ENCODE results near the gene SRPK1. TPM values are rescaled to one million over a fixed set of nuclear protein-coding genes. Genes with fewer than 3 reads are reported as not detected.
A peak's percentile ranks its signal among the peaks of the same experiment; 100 is the strongest.

SRPK1 gene
- total and polyA plus RNA-seq, 2 of the 13 experiments (the other 11 are each of a cell fraction or from before 2014, with no cell fraction given): 56.4 to 142 TPM

DNA sequence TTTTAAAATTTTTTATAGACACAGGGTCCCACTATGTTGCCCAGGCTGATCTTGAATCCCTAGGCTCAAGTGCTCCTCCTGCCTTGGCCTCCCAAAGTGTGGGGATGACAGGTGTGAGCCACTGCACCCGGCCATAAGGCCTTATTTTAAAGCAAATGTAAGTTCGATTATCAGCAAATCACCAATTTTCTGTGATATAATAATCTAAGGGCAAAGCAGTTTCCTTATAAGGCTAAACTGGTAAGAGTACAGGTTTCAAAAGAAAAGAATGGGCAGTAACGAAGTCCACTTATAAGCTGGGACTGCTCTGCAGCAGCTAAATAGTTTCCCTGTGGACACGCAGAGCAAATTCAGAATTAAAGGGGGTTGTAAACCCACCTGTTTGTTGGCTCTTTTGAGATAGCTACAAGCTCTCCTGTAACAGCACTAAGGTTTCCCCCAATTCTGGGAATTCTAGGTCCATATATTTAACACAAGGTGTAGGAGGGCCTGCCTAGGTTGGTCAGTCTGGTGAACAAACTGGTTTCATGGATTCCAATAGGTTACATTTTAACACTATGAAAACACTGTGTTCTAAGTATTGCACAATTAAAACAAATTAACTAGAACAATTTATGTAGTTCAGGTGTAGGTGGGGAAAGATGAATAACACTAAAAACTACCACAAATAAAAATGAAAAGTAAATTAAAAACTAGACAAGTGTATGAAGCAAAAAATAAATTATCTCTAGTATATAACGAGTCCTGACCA lies 89.5 kb downstream of the SRPK1 start (continued):
- TF ChIP-seq MIXL1 (CRISPR knock-in tag; IDR thresholded peaks at IDR 0.05) (peak; percentile 62; the same call in 1 of the 2 replicates), EP300 (IDR thresholded peaks at IDR 0.05; ENCODE audit: low read depth in 2 of 2, low read length in 2 of 2) (no peak), EP300 (CRISPR knock-in tag; IDR thresholded peaks at IDR 0.05; ENCODE audit: borderline replicate concordance) (no peak), CEBPB (IDR thresholded peaks at IDR 0.05; ENCODE audit: borderline replicate concordance, low read depth, low read length) (peak; percentile 90), ZNF256 (CRISPR knock-in tag; conservative IDR thresholded peaks at IDR 0.05) (0 out of 2 replicates have a peak, but pooled peaks have one; percentile 65), ZNF670 (CRISPR knock-in tag; IDR thresholded peaks at IDR 0.05; ENCODE audit: borderline replicate concordance) (no peak), MZF1 (CRISPR knock-in tag; IDR thresholded peaks at IDR 0.05; ENCODE audit: borderline replicate concordance) (no peak), MED1 (CRISPR knock-in tag; IDR thresholded peaks at IDR 0.05) (0 out of 2 replicates have a peak, but pooled peaks have one; percentile 13), SRF (IDR thresholded peaks at IDR 0.05; ENCODE audit: low read depth, low read length) (peak; percentile 62; the same call in 1 of the 2 replicates), POLR2AphosphoS2 (IDR thresholded peaks at IDR 0.05; ENCODE audit: low read depth, low read length) (peak; percentile 76; the same call in 1 of the 2 replicates), TEAD3 (CRISPR knock-in tag; optimal IDR thresholded peaks at IDR 0.05; ENCODE audit: borderline replicate concordance) (peak; percentile 24)

DNA sequence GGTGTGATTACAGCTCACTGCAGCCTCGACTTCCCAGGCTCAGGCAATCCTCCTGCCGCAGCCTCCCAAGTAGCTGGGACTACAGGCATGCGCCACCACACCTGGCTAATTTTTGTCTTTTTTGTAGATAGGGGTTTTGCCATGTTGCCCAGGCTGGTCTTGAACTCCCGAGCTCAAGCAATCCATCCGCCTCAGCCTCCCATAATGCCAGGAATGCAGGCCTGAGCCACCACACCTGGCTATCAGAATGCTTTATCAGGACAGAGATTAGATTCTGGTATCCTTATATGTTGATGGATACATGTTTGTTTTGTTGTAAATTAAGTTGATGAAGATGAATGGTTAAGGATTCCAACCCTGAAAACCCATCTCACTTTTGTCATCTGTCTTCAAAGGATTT lies 91.6 kb downstream of the SRPK1 start:
- no peaks in the 10 kb centered on the region for H3K79me2 ChIP-seq (ENCODE audit: insufficient read depth, low read length)
- H3K9me3 ChIP-seq (ENCODE audit: low read length): no peaks in the 10 kb centered on the region
- H3K4me1 ChIP-seq (ENCODE audit: insufficient read depth, low read length): peaks cover 16% of the 10 kb centered on the region
- no peaks in the 10 kb centered on the region for H3K27me3 ChIP-seq (ENCODE audit: control insufficient read depth in 1 of 2, insufficient read depth in 2 of 2, low read length in 2 of 2)
- WGBS (ENCODE audit: low lambda C conversion rate): 77% methylated on average over 5 of the region's 5 CpGs
- no peak for ATAC-seq
- no peak overlapping the region for H3K4me3 ChIP-seq (replicated peaks in 1 of 3; ENCODE audit: insufficient read depth in 1 of 3, low read depth in 2 of 3, low read length in 3 of 3)
- in situ Hi-C loops (cut with HindIII; ENCODE audit: extremely low pct_ligation_motif_present, low pct_unique_long_range_greater_than_20kb): no loop called here
- no peak overlapping the region for H3K4me2 ChIP-seq (ENCODE audit: low read depth, low read length)
- ChIA-PET POLR2A (no interaction called here), CTCF (ENCODE audit: low intra/inter-chr PET ratio, low total read pairs) (no interaction called here)
- no peak overlapping the region for H3K27ac ChIP-seq (ENCODE audit: extremely low read length, insufficient read depth, low read length)
- H3K9ac ChIP-seq (ENCODE audit: insufficient read depth, low read depth, low read length): no peak overlapping the region
- no TSS peak for BruUV-seq (replicated peaks)
- no peaks in the 10 kb centered on the region for H4K20me1 ChIP-seq (ENCODE audit: insufficient read depth, low read length)
- DNase-seq (ENCODE audit: low spot score): no peak
- H3K36me3 ChIP-seq (replicated peaks in 1 of 2; ENCODE audit: control insufficient read depth in 1 of 2, insufficient read depth in 2 of 2, low read length in 2 of 2): peaks cover 0 to 11% of the 10 kb centered on the region in 2 experiments; a peak in 1 of 5 replicates
- intact Hi-C loops (cut with micrococcal nuclease; ENCODE audit: unreplicated experiment): no loop called here
- no peak for FAIRE-seq
- H2AFZ ChIP-seq (ENCODE audit: low read length): no peak overlapping the region
- no peak for TF ChIP-seq ZNF777 (CRISPR knock-in tag; IDR thresholded peaks at IDR 0.05)
- TF ChIP-seq HCFC1 (IDR thresholded peaks at IDR 0.05; ENCODE audit: low read depth, low read length): no peak
- TF ChIP-seq, protein P1, sequence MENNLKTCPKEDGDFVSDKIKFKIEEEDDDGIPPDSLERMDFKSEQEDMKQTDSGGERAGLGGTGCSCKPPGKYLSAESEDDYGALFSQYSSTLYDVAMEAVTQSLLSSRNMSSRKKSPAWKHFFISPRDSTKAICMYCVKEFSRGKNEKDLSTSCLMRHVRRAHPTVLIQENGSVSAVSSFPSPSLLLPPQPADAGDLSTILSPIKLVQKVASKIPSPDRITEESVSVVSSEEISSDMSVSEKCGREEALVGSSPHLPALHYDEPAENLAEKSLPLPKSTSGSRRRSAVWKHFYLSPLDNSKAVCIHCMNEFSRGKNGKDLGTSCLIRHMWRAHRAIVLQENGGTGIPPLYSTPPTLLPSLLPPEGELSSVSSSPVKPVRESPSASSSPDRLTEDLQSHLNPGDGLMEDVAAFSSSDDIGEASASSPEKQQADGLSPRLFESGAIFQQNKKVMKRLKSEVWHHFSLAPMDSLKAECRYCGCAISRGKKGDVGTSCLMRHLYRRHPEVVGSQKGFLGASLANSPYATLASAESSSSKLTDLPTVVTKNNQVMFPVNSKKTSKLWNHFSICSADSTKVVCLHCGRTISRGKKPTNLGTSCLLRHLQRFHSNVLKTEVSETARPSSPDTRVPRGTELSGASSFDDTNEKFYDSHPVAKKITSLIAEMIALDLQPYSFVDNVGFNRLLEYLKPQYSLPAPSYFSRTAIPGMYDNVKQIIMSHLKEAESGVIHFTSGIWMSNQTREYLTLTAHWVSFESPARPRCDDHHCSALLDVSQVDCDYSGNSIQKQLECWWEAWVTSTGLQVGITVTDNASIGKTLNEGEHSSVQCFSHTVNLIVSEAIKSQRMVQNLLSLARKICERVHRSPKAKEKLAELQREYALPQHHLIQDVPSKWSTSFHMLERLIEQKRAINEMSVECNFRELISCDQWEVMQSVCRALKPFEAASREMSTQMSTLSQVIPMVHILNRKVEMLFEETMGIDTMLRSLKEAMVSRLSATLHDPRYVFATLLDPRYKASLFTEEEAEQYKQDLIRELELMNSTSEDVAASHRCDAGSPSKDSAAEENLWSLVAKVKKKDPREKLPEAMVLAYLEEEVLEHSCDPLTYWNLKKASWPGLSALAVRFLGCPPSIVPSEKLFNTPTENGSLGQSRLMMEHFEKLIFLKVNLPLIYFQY (CRISPR knock-in tag; IDR thresholded peaks at IDR 0.05; ENCODE audit: borderline replicate concordance): no peak
- TF ChIP-seq, protein P2, sequence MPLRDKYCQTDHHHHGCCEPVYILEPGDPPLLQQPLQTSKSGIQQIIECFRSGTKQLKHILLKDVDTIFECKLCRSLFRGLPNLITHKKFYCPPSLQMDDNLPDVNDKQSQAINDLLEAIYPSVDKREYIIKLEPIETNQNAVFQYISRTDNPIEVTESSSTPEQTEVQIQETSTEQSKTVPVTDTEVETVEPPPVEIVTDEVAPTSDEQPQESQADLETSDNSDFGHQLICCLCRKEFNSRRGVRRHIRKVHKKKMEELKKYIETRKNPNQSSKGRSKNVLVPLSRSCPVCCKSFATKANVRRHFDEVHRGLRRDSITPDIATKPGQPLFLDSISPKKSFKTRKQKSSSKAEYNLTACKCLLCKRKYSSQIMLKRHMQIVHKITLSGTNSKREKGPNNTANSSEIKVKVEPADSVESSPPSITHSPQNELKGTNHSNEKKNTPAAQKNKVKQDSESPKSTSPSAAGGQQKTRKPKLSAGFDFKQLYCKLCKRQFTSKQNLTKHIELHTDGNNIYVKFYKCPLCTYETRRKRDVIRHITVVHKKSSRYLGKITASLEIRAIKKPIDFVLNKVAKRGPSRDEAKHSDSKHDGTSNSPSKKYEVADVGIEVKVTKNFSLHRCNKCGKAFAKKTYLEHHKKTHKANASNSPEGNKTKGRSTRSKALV (CRISPR knock-in tag; IDR thresholded peaks at IDR 0.05): no peak
- no peak for TF ChIP-seq ZNF83 (CRISPR knock-in tag; IDR thresholded peaks at IDR 0.05; ENCODE audit: borderline replicate concordance)
- TF ChIP-seq ZBTB7B (CRISPR knock-in tag; IDR thresholded peaks at IDR 0.05): no peak
- TF ChIP-seq MED1 (CRISPR knock-in tag; IDR thresholded peaks at IDR 0.05): no peak
- no peak for TF ChIP-seq SMAD3 (CRISPR knock-in tag; IDR thresholded peaks at IDR 0.05)
- no peak for TF ChIP-seq ZNF510 (CRISPR knock-in tag; IDR thresholded peaks at IDR 0.05; ENCODE audit: low read depth)

Measured in HepG2 (cell line).